H1 (cell line): ENCODE data around the gene FJX1. TPM values are rescaled to one million over a fixed set of nuclear protein-coding genes. Genes with fewer than 3 reads are reported as not detected.
A peak's percentile ranks its signal among the peaks of the same experiment; 100 is the strongest.

Experiments used
- CTCF ChIA-PET: fragments of 300-600 bp; sonication (Branson Sonifier 250); formaldehyde crosslinking; loops from one replicate; lab custom pipeline; 2021; ENCODE audit not compliant: partially characterized antibody; lab: Charles Lee
- POLR2A ChIA-PET: fragments of 300-600 bp; sonication (Branson Sonifier 250); formaldehyde crosslinking; loops from one replicate; lab custom pipeline; 2021; ENCODE audit warnings: inconsistent platforms; ENCODE audit not compliant: partially characterized antibody; lab: Charles Lee
- DNase-seq, 2 experiments: peaks; one replicate each; pipeline versions ENCODE4 v3.0.0 to v3.0.0-alpha.2; 2010 to 2022; ENCODE audit warnings: low spot score in 2 of 2, low read depth in 1 of 2, mixed read lengths in 1 of 2
- FAIRE-seq: peaks from 2 replicates; lab custom pipeline; 2011; peaks lifted over from hg19 to GRCh38; lab: Jason Lieb, UNC
- H2AFZ ChIP-seq: 2 replicates; pipeline ENCODE4 v1.8.1; 2012; ENCODE audit warnings: low read length, inconsistent platforms
- H2AK5ac ChIP-seq: 2 replicates; pipeline ENCODE4 v1.6.1; 2013; ENCODE audit warnings: low read depth, low read length
- H2BK120ac ChIP-seq: replicated peaks from 2 replicates; pipeline ENCODE3; 2013; ENCODE audit warnings: low read depth, low read length, inconsistent platforms
- H2BK12ac ChIP-seq: 2 replicates; pipeline ENCODE4 v1.6.1; 2013; ENCODE audit warnings: low read depth, low read length
- H2BK15ac ChIP-seq: 2 replicates; pipeline ENCODE4 v1.6.1; 2013; ENCODE audit warnings: low read length
- H2BK20ac ChIP-seq: 2 replicates; pipeline ENCODE4 v1.6.1; 2013; ENCODE audit warnings: low read length
- H2BK5ac ChIP-seq: 2 replicates; pipeline ENCODE4 v1.6.1; 2013; ENCODE audit warnings: low read depth, low read length
- H3K14ac ChIP-seq: 2 replicates; pipeline ENCODE4 v1.6.1; 2013; ENCODE audit warnings: inconsistent platforms; ENCODE audit not compliant: insufficient read length
- H3K18ac ChIP-seq: 2 replicates; pipeline ENCODE4 v1.6.1; 2013; ENCODE audit warnings: low read length; ENCODE audit errors: extremely low read depth
- H3K23ac ChIP-seq: 2 replicates; pipeline ENCODE4 v1.6.1; 2013; ENCODE audit warnings: inconsistent platforms; ENCODE audit not compliant: insufficient read length
- H3K23me2 ChIP-seq: 2 replicates; pipeline ENCODE4 v1.6.1; 2013; ENCODE audit warnings: low read depth, low read length
- H3K27ac ChIP-seq: 2 replicates; pipeline ENCODE4 v1.6.1; 2011; ENCODE audit warnings: low read depth, low read length, inconsistent platforms
- H3K27me3 ChIP-seq, 4 experiments: replicated peaks in 1 of 4; 1 replicate in 1 of 4; 2 replicates in 3 of 4; pipeline versions ENCODE4 v1.6.1 to v1.8.1; 2011 to 2013; ENCODE audit warnings: low read length in 3 of 4, mild to moderate bottlenecking in 3 of 4, inconsistent platforms in 2 of 4, mixed read lengths in 2 of 4, moderate library complexity in 1 of 4; ENCODE audit not compliant: control insufficient read depth in 3 of 4, insufficient read depth in 3 of 4; ENCODE audit errors: extremely low read depth in 1 of 4
- H3K36me3 ChIP-seq, 4 experiments: 2 replicates each; pipeline versions ENCODE4 v1.6.1 to v1.8.1; 2011 to 2013; ENCODE audit warnings: mild to moderate bottlenecking in 4 of 4, low read length in 3 of 4, moderate library complexity in 2 of 4, control low read depth in 1 of 4, inconsistent platforms in 1 of 4; ENCODE audit not compliant: insufficient read depth in 4 of 4, control insufficient read depth in 2 of 4
- H3K4ac ChIP-seq: replicated peaks from 2 replicates; pipeline ENCODE3; 2013; ENCODE audit warnings: low read length, low read depth, mixed read lengths, inconsistent platforms; ENCODE audit not compliant: insufficient read length
- H3K4me1 ChIP-seq, 4 experiments: replicated peaks in 1 of 4; 1 replicate in 1 of 4; 2 replicates in 3 of 4; pipeline versions ENCODE4 v1.6.1 to v1.8.1; 2011 to 2013; ENCODE audit warnings: low read length in 3 of 4, inconsistent platforms in 2 of 4, mixed read lengths in 1 of 4; ENCODE audit not compliant: insufficient read depth in 4 of 4, control insufficient read depth in 3 of 4
- H3K4me2 ChIP-seq, 2 experiments: 2 replicates each; pipeline versions ENCODE4 v1.6.1 to v1.8.1; 2011 to 2013; ENCODE audit warnings: low read depth in 2 of 2, low read length in 2 of 2, control low read depth in 1 of 2, inconsistent platforms in 1 of 2, mild to moderate bottlenecking in 1 of 2; ENCODE audit not compliant: insufficient read depth in 1 of 2
- H3K4me3 ChIP-seq, 4 experiments: fragments of 200-600, 300-600 bp in 1 of 4; sonication (generic), shearing (Covaris generic), sonication (Bioruptor Twin) in 1 of 4; 2 replicates each; pipeline versions ENCODE4 v1.5.1 to v1.8.1; 2011 to 2016; ENCODE audit warnings: low read length in 4 of 4, low read depth in 3 of 4, control low read depth in 2 of 4, inconsistent platforms in 2 of 4, mild to moderate bottlenecking in 2 of 4, mixed read lengths in 1 of 4, moderate library complexity in 1 of 4; ENCODE audit not compliant: insufficient read depth in 2 of 4; ENCODE audit errors: extremely low read depth in 1 of 4
- H3K56ac ChIP-seq: replicated peaks from 2 replicates; pipeline ENCODE3; 2013; ENCODE audit warnings: low read depth, mild to moderate bottlenecking, mixed read lengths, low read length, inconsistent platforms; ENCODE audit not compliant: insufficient read length
- H3K79me1 ChIP-seq: 2 replicates; pipeline ENCODE4 v1.6.1; 2013; ENCODE audit warnings: low read depth, low read length, control low read depth
- H3K79me2 ChIP-seq, 2 experiments: 2 replicates each; pipeline versions ENCODE4 v1.6.1 to v1.8.1; 2012 to 2013; ENCODE audit warnings: low read length in 2 of 2, mild to moderate bottlenecking in 2 of 2, inconsistent platforms in 1 of 2; ENCODE audit not compliant: insufficient read depth in 2 of 2, control insufficient read depth in 1 of 2
- H3K9ac ChIP-seq, 4 experiments: replicated peaks in 1 of 4; 1 replicate in 1 of 4; 2 replicates in 3 of 4; pipeline versions ENCODE4 v1.6.1 to v1.8.1; 2011 to 2013; ENCODE audit warnings: low read depth in 3 of 4, low read length in 3 of 4, control low read depth in 2 of 4, mild to moderate bottlenecking in 2 of 4, moderate library complexity in 2 of 4, inconsistent platforms in 1 of 4; ENCODE audit errors: extremely low read depth in 1 of 4
- H3K9me3 ChIP-seq, 2 experiments: 2 replicates each; pipeline versions ENCODE4 v1.6.1 to v1.8.1; 2012 to 2013; ENCODE audit warnings: mild to moderate bottlenecking in 2 of 2, moderate library complexity in 2 of 2, control low read depth in 1 of 2, inconsistent platforms in 1 of 2, low read depth in 1 of 2, low read length in 1 of 2, mixed read lengths in 1 of 2; ENCODE audit not compliant: insufficient read depth in 2 of 2
- H4K20me1 ChIP-seq, 2 experiments: replicated peaks in 1 of 2; 2 replicates each; pipeline versions ENCODE3 to v1.8.1; 2011 to 2013; ENCODE audit warnings: inconsistent platforms in 2 of 2, low read length in 2 of 2, mild to moderate bottlenecking in 1 of 2; ENCODE audit not compliant: insufficient read depth in 2 of 2, control insufficient read depth in 1 of 2
- H4K5ac ChIP-seq: 2 replicates; pipeline ENCODE4 v1.6.1; 2013; ENCODE audit warnings: low read length, low read depth, mixed read lengths, inconsistent platforms; ENCODE audit not compliant: insufficient read length
- H4K8ac ChIP-seq: 2 replicates; pipeline ENCODE4 v1.8.0; 2013; ENCODE audit warnings: mild to moderate bottlenecking, moderate library complexity, low read length, inconsistent platforms; ENCODE audit not compliant: insufficient read depth; ENCODE audit errors: extremely low read depth
- H4K91ac ChIP-seq: replicated peaks from 2 replicates; pipeline ENCODE3; 2013; ENCODE audit warnings: low read length, mixed read lengths, inconsistent platforms; ENCODE audit not compliant: insufficient read length
- ATF2 ChIP-seq: IDR thresholded peaks from 2 replicates; pipeline ENCODE4 v1.6.1; 2012; ENCODE audit warnings: low read length, inconsistent platforms
- BCL11A ChIP-seq, 2 experiments: IDR thresholded peaks; one replicate each; pipeline ENCODE4 v1.6.1; 2011; ENCODE audit warnings: low read depth in 2 of 2, low read length in 2 of 2, mild to moderate bottlenecking in 2 of 2
- CHD1 ChIP-seq: IDR thresholded peaks from 2 replicates; pipeline ENCODE4 v1.6.1; 2012; ENCODE audit warnings: low read depth, low read length, improper control_type of control experiment
- CHD2 ChIP-seq: IDR thresholded peaks from 2 replicates; pipeline ENCODE4 v1.6.1; 2012; ENCODE audit warnings: low read length, improper control_type of control experiment
- CREB1 ChIP-seq: IDR thresholded peaks from 2 replicates; pipeline ENCODE4 v1.6.1; 2012; ENCODE audit warnings: inconsistent platforms
- FOSL1 ChIP-seq: IDR thresholded peaks from 2 replicates; pipeline ENCODE4 v1.6.1; 2011; ENCODE audit warnings: mild to moderate bottlenecking, low read depth, low read length, moderate library complexity; ENCODE audit not compliant: insufficient read depth
- NANOG ChIP-seq: IDR thresholded peaks from 2 replicates; pipeline ENCODE4 v1.6.1; 2011; ENCODE audit warnings: low read length, low read depth, mild to moderate bottlenecking, inconsistent platforms; ENCODE audit not compliant: insufficient read depth, poor library complexity, severe bottlenecking
- RXRA ChIP-seq: IDR thresholded peaks from 2 replicates; pipeline ENCODE4 v1.6.1; 2011; ENCODE audit warnings: low read depth, mild to moderate bottlenecking, low read length, moderate library complexity; ENCODE audit not compliant: insufficient read depth
- SAP30 ChIP-seq: fragments of 300-600 bp; sonication (generic); IDR thresholded peaks from 2 replicates; pipeline ENCODE4 v1.7.1; 2012; ENCODE audit warnings: low read length, moderate library complexity, mild to moderate bottlenecking, inconsistent platforms; ENCODE audit not compliant: insufficient read depth, insufficient replicate concordance
- SP1 ChIP-seq: IDR thresholded peaks from 2 replicates; pipeline ENCODE4 v1.6.1; 2011; ENCODE audit warnings: low read depth, low read length
- SUZ12 ChIP-seq: fragments of 200-600 bp; sonication (generic); IDR thresholded peaks from 2 replicates; pipeline ENCODE4 v1.6.1; 2012; ENCODE audit warnings: mild to moderate bottlenecking, inconsistent platforms, low read length, moderate library complexity, mixed read lengths
- YY1 ChIP-seq: IDR thresholded peaks from 2 replicates; pipeline ENCODE4 v1.6.1; 2011; ENCODE audit warnings: low read depth, mild to moderate bottlenecking, low read length
- WGBS, 2 experiments: shearing (Covaris generic) in 1 of 2; methylation state at CpG; one replicate each; pipeline versions ENCODE4 v1.1.6 to v1.1.7; 2013 to 2015; ENCODE audit warnings: low lambda C conversion rate in 2 of 2, mixed read lengths in 2 of 2, inconsistent platforms in 1 of 2, low coverage in 1 of 2, missing lambda C conversion rate in 1 of 2; ENCODE audit not compliant: insufficient replicate concordance in 2 of 2, insufficient coverage in 1 of 2, insufficient read length in 1 of 2; ENCODE audit errors: extremely low coverage in 1 of 2, missing lambda C conversion rate in 1 of 2; 5-methylcytosine and 5-hydroxymethylcytosine counted together
- polyA plus RNA-seq, 7 experiments: library from polyadenylated mRNA; depleted of rRNA in 3 of 7; stranded (reverse) in 5 of 7; unstranded in 2 of 7; fragments of >200 nt in 5 of 7; fragments of 200-250 nt in 2 of 7; gene quantifications; 1 replicate in 5 of 7; 2 replicates in 1 of 7; 4 replicates in 1 of 7; pipeline versions ENCODE4 v1.2.1 to v1.2.3, GENCODE V29; 2011 to 2013; ENCODE audit warnings: missing spikeins in 2 of 7, mixed read lengths in 2 of 7
- total RNA-seq: library from RNA; stranded (reverse); fragmentation: NEBNext Ultra II Directional; extraction: Animal tissue kit (Norgen Biotek cat#: 25700); gene quantifications from 2 replicates; pipeline ENCODE4 v1.2.1, GENCODE V29; 2021

FJX1 gene
- total and polyA plus RNA-seq, 2 of the 8 experiments (the other 6 are each of a cell fraction or from before 2014, with no cell fraction given), result 6.3 to 13.3 TPM

- Histone ChIP-seq H3K56ac (no peak overlapping the region), H4K91ac (no peak overlapping the region), H3K9me3 (peaks cover 12 to 19% of the 10 kb centered on the region in 2 experiments), H2BK5ac (no peak overlapping the region), H3K27me3 (peaks cover 1 to 35% (median 20%) of the 10 kb centered on the region in 4 experiments), H3K27ac (no peak overlapping the region), H3K4ac (no peak overlapping the region), H2AK5ac (no peak overlapping the region), H4K8ac (no peak overlapping the region), H3K79me1 (no peaks in the 10 kb centered on the region; the same call in 1 of the 2 replicates), H3K4me3 (peak overlapping the region in 1 of 4 experiments; percentile 70; a peak in 2 of 8 replicates), H3K79me2 (peaks cover 3 to 24% of the 10 kb centered on the region in 2 experiments; a peak in 3 of 4 replicates), H3K4me1 (peaks cover 0 to 5% (median 3%) of the 10 kb centered on the region in 4 experiments; a peak in 3 of 7 replicates), H2BK15ac (no peak overlapping the region), H4K5ac (no peak overlapping the region), H2AFZ (no peak overlapping the region), H3K14ac (no peak overlapping the region), H3K9ac (no peak overlapping the region), H4K20me1 (no peaks in the 10 kb centered on the region), H3K18ac (no peak overlapping the region), H3K36me3 (peaks cover 0 to 11% (median 2%) of the 10 kb centered on the region in 4 experiments; a peak in 1 of 8 replicates), H3K4me2 (peak overlapping the region; percentile 89 to 96), H2BK120ac (no peak overlapping the region), H2BK20ac (no peak overlapping the region), H3K23ac (no peak overlapping the region), H2BK12ac (no peak overlapping the region), H3K23me2 (peaks cover 12% of the 10 kb centered on the region; the same call in 1 of the 2 replicates)
- FAIRE-seq (no peak), DNase-seq (no peak)
- WGBS, 2 experiments, result 81% methylated on average over 5 of the region's 5 CpGs; no CpG with 5 or more reads in 1 of the 2 experiments
- POLR2A ChIA-PET, result interaction anchor here (2.1 kb wide), 1 partner anchor 43 kb away, joined by 14 read pairs; the partner anchor contains the start of gene FJX1
- CTCF ChIA-PET, result interaction anchor here (0.6 to 1.2 kb wide), 2 partner anchors 9 to 44 kb away, joined by 3 read pairs; no protein-coding TSS in a partner anchor
- TF ChIP-seq NANOG (no peak), ATF2 (no peak), YY1 (no peak), SP1 (no peak), SUZ12 (no peak), CHD1 (no peak), BCL11A (IDR thresholded peaks at IDR 0.05; ENCODE audit: low read depth in 2 of 2, low read length in 2 of 2) (no peak), CREB1 (no peak), CHD2 (no peak), SAP30 (no peak), RXRA (no peak), FOSL1 (no peak)
Measured at GRCh38 chr11:35661534-35661933, 43.3 kb downstream of the FJX1 start.
